HEK293 (cell line): ENCODE measurements around the gene AGO1.

ENCODE experiments used
- FEZF1 ChIP-seq: fragments of 450-650 bp; formaldehyde crosslinking; IDR thresholded peaks from 2 replicates; pipeline ENCODE4 v1.5.1; 2016; ENCODE audit warnings: missing biosample characterization, missing genetic modification characterization
- HOXD13 ChIP-seq: sonication (generic); formaldehyde crosslinking; IDR thresholded peaks from 2 replicates; pipeline ENCODE4 v1.8.0; 2022; ENCODE audit warnings: missing genetic modification reagents, borderline replicate concordance
- IKZF3 ChIP-seq: fragments of 450-650 bp; IDR thresholded peaks from 2 replicates; pipeline ENCODE4 v1.5.0; 2018; ENCODE audit warnings: missing biosample characterization, mild to moderate bottlenecking, missing genetic modification characterization, moderate library complexity
- KLF1 ChIP-seq: fragments of 450-650 bp; formaldehyde crosslinking; IDR thresholded peaks from 2 replicates; pipeline ENCODE4 v1.5.1; 2016; ENCODE audit warnings: missing biosample characterization, missing genetic modification characterization
- KLF7 ChIP-seq: fragments of 450-650 bp; formaldehyde crosslinking; IDR thresholded peaks from 2 replicates; pipeline ENCODE4 v1.5.1; 2016; ENCODE audit warnings: missing biosample characterization, missing genetic modification characterization, borderline replicate concordance
- KLF9 ChIP-seq: fragments of 450-650 bp; formaldehyde crosslinking; IDR thresholded peaks from 2 replicates; pipeline ENCODE4 v1.5.1; 2016; ENCODE audit warnings: missing biosample characterization, missing genetic modification characterization, low read depth
- SCRT2 ChIP-seq: fragments of 450-650 bp; formaldehyde crosslinking; IDR thresholded peaks from 2 replicates; pipeline ENCODE4 v1.5.1; 2016; ENCODE audit warnings: missing biosample characterization, missing genetic modification characterization
- TCF7L2 ChIP-seq: IDR thresholded peaks from 2 replicates; pipeline ENCODE4 v1.6.1; 2011; ENCODE audit warnings: low read depth, mild to moderate bottlenecking, inconsistent platforms, low read length, moderate library complexity, borderline replicate concordance
- ZFP69B ChIP-seq: fragments of 450-650 bp; formaldehyde crosslinking; IDR thresholded peaks from 2 replicates; pipeline ENCODE4 v1.5.1; 2016; ENCODE audit warnings: missing biosample characterization, missing genetic modification characterization
- ZNF112 ChIP-seq: fragments of 450-650 bp; formaldehyde crosslinking; IDR thresholded peaks from 2 replicates; pipeline ENCODE4 v1.5.0; 2017; ENCODE audit warnings: missing biosample characterization, missing genetic modification characterization
- ZNF16 ChIP-seq: fragments of 450-650 bp; formaldehyde crosslinking; IDR thresholded peaks from 2 replicates; pipeline ENCODE4 v1.5.1; 2016; ENCODE audit warnings: low read depth, missing biosample characterization, missing genetic modification characterization
- ZNF2 ChIP-seq: fragments of 450-650 bp; formaldehyde crosslinking; IDR thresholded peaks from 2 replicates; pipeline ENCODE4 v1.5.1; 2016; ENCODE audit warnings: missing biosample characterization, missing genetic modification characterization
- ZNF221 ChIP-seq: fragments of 450-650 bp; formaldehyde crosslinking; IDR thresholded peaks from 2 replicates; pipeline ENCODE4 v1.5.1; 2017; ENCODE audit warnings: missing biosample characterization, missing genetic modification characterization, borderline replicate concordance
- ZNF302 ChIP-seq: fragments of 450-650 bp; formaldehyde crosslinking; IDR thresholded peaks from 2 replicates; pipeline ENCODE4 v1.5.1; 2016; ENCODE audit warnings: missing biosample characterization, missing genetic modification characterization, low read depth
- ZNF404 ChIP-seq: fragments of 450-650 bp; formaldehyde crosslinking; IDR thresholded peaks from 2 replicates; pipeline ENCODE4 v1.5.1; 2017; ENCODE audit warnings: missing biosample characterization, missing genetic modification characterization
- ZNF416 ChIP-seq: fragments of 450-650 bp; formaldehyde crosslinking; IDR thresholded peaks from 2 replicates; pipeline ENCODE4 v1.5.1; 2016; ENCODE audit warnings: missing biosample characterization, missing genetic modification characterization
- ZNF473 ChIP-seq: fragments of 450-650 bp; formaldehyde crosslinking; IDR thresholded peaks from 2 replicates; pipeline ENCODE4 v1.5.1; 2017; ENCODE audit warnings: missing biosample characterization, missing genetic modification characterization
- ZNF48 ChIP-seq: fragments of 450-650 bp; formaldehyde crosslinking; IDR thresholded peaks from 2 replicates; pipeline ENCODE4 v1.5.1; 2016; ENCODE audit warnings: missing biosample characterization, missing genetic modification characterization
- ZNF544 ChIP-seq: fragments of 450-650 bp; formaldehyde crosslinking; IDR thresholded peaks from 2 replicates; pipeline ENCODE4 v1.5.0; 2017; ENCODE audit warnings: missing biosample characterization, missing genetic modification characterization
- ZNF555 ChIP-seq: fragments of 450-650 bp; formaldehyde crosslinking; conservative IDR thresholded peaks from 2 replicates; pipeline ENCODE4 v1.5.1; 2017; ENCODE audit warnings: missing biosample characterization, mild to moderate bottlenecking, missing genetic modification characterization, inconsistent platforms
- ZNF571 ChIP-seq: fragments of 450-650 bp; formaldehyde crosslinking; IDR thresholded peaks from 2 replicates; pipeline ENCODE4 v1.5.0; 2017; ENCODE audit warnings: missing biosample characterization, missing genetic modification characterization
- ZNF585B ChIP-seq: fragments of 450-650 bp; formaldehyde crosslinking; IDR thresholded peaks from 2 replicates; pipeline ENCODE4 v1.5.1; 2016; ENCODE audit warnings: missing biosample characterization, missing genetic modification characterization
- ZNF670 ChIP-seq: fragments of 450-650 bp; formaldehyde crosslinking; IDR thresholded peaks from 2 replicates; pipeline ENCODE4 v1.5.1; 2016; ENCODE audit warnings: missing biosample characterization, missing genetic modification characterization, low read depth
- ZNF707 ChIP-seq: fragments of 450-650 bp; formaldehyde crosslinking; IDR thresholded peaks from 2 replicates; pipeline ENCODE4 v1.5.1; 2016; ENCODE audit warnings: missing biosample characterization, missing genetic modification characterization
- ZNF776 ChIP-seq: fragments of 450-650 bp; formaldehyde crosslinking; IDR thresholded peaks from 2 replicates; pipeline ENCODE4 v1.5.0; 2017; ENCODE audit warnings: missing biosample characterization, missing genetic modification characterization, borderline replicate concordance
- ZSCAN23 ChIP-seq: fragments of 450-650 bp; formaldehyde crosslinking; IDR thresholded peaks from 2 replicates; pipeline ENCODE4 v1.5.1; 2016; ENCODE audit warnings: missing biosample characterization, missing genetic modification characterization
- ZSCAN30 ChIP-seq: fragments of 450-650 bp; IDR thresholded peaks from 2 replicates; pipeline ENCODE4 v1.5.1; 2018; ENCODE audit warnings: missing biosample characterization, mild to moderate bottlenecking, missing genetic modification characterization, moderate library complexity
- TF ChIP-seq, protein P1 (sequence below): fragments of 450-650 bp; formaldehyde crosslinking; IDR thresholded peaks from 2 replicates; pipeline ENCODE4 v1.5.1; 2016; ENCODE audit warnings: missing biosample characterization, missing genetic modification characterization
- TF ChIP-seq, protein P2 (sequence below): fragments of 450-650 bp; formaldehyde crosslinking; IDR thresholded peaks from 2 replicates; pipeline ENCODE4 v1.5.1; 2016; ENCODE audit warnings: missing biosample characterization, missing genetic modification characterization
- TF ChIP-seq, protein P3 (sequence below): fragments of 450-650 bp; formaldehyde crosslinking; IDR thresholded peaks from 2 replicates; pipeline ENCODE4 v1.5.1; 2016; ENCODE audit warnings: missing biosample characterization, missing genetic modification characterization
- TF ChIP-seq, protein P4 (sequence below): fragments of 450-650 bp; formaldehyde crosslinking; IDR thresholded peaks from 2 replicates; pipeline ENCODE4 v1.5.1; 2016; ENCODE audit warnings: missing biosample characterization, missing genetic modification characterization
- TF ChIP-seq, protein P5 (sequence below): fragments of 450-650 bp; formaldehyde crosslinking; IDR thresholded peaks from 2 replicates; pipeline ENCODE4 v1.5.1; 2016; ENCODE audit warnings: missing biosample characterization, missing genetic modification characterization

The AGO1 gene

DNA sequence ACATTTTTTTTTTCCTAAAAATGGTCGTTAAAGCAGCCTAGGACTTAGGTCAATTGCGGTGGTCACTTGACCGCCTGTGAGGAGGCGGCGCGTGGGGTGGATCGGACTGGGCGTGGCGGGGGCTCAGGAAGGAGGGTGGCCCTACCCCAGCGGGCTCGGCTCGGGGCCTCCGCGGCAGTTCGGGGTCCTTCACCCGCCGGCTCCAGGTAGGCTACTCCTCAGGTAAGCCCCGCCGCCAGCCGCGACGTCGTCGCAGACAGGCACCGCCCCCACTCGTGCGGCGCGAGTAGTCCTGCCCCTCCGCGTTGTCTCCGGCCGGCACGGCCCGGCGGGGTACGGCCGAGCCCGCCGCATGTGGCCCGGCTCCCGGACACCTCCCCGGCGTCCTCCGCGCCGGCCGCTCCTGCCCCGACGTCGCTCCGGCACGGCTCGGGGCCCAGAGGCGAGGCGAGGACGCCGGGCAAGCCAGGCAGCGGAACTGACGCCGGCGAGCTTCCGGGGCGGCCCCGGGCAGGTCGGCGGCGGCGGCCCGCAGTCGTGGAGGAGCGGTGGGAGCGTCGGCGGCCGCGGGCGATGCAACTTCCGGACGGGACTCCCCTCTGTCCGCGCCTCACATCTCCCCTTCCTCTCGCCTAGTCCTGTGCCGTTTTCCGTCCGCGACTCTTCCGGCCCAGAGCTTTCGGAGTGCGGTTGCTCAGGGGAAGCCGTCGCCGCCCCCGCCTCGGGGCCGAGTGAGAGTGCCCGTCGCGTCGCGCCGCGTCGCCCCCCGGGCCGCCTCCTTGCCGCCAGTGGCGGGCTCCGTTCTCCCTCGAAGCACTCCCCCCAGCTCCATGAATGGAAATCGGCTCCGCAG, 47.8 kb downstream of the AGO1 start, which contains the start of gene AGO3 (continued):
- TF ChIP-seq, protein P1, sequence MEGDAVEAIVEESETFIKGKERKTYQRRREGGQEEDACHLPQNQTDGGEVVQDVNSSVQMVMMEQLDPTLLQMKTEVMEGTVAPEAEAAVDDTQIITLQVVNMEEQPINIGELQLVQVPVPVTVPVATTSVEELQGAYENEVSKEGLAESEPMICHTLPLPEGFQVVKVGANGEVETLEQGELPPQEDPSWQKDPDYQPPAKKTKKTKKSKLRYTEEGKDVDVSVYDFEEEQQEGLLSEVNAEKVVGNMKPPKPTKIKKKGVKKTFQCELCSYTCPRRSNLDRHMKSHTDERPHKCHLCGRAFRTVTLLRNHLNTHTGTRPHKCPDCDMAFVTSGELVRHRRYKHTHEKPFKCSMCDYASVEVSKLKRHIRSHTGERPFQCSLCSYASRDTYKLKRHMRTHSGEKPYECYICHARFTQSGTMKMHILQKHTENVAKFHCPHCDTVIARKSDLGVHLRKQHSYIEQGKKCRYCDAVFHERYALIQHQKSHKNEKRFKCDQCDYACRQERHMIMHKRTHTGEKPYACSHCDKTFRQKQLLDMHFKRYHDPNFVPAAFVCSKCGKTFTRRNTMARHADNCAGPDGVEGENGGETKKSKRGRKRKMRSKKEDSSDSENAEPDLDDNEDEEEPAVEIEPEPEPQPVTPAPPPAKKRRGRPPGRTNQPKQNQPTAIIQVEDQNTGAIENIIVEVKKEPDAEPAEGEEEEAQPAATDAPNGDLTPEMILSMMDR (tag by site-specific recombination): peak; percentile 24; the same call in 1 of the 2 replicates
- TF ChIP-seq ZNF473 (no peak), ZNF16 (tag by site-specific recombination) (no peak), ZSCAN23 (tag by site-specific recombination) (no peak), ZNF571 (tag by site-specific recombination) (no peak), KLF7 (tag by site-specific recombination) (peak; percentile 80), FEZF1 (peak; percentile 84), ZNF302 (no peak), ZNF544 (tag by site-specific recombination) (no peak), ZNF585B (no peak), TCF7L2 (no peak), KLF9 (tag by site-specific recombination) (peak; percentile 87), ZNF670 (tag by site-specific recombination) (no peak), ZSCAN30 (peak; percentile 80), ZNF416 (tag by site-specific recombination) (no peak), ZFP69B (tag by site-specific recombination) (no peak; the same call in 1 of the 2 replicates), IKZF3 (tag by site-specific recombination) (peak; percentile 3; the same call in 1 of the 2 replicates), ZNF555 (no peak), ZNF404 (tag by site-specific recombination) (no peak), ZNF221 (no peak), ZNF112 (tag by site-specific recombination) (no peak), ZNF2 (no peak; the same call in 1 of the 2 replicates), HOXD13 (CRISPR knock-in tag) (no peak), ZNF707 (tag by site-specific recombination) (no peak), KLF1 (peak; percentile 70), ZNF48 (tag by site-specific recombination) (no peak), ZNF776 (no peak), SCRT2 (tag by site-specific recombination) (0 out of 2 replicates have a peak, but pooled peaks have one; percentile 23)
- TF ChIP-seq, protein P2, sequence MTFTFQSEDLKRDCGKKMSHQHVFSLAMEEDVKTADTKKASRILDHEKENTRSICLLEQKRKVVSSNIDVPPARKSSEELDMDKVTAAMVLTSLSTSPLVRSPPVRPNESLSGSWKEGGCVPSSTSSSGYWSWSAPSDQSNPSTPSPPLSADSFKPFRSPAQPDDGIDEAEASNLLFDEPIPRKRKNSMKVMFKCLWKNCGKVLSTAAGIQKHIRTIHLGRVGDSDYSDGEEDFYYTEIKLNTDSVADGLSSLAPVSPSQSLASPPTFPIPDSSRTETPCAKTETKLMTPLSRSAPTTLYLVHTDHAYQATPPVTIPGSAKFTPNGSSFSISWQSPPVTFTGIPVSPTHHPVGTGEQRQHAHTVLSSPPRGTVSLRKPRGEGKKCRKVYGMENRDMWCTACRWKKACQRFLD (tag by site-specific recombination): no peak
- TF ChIP-seq, protein P3, sequence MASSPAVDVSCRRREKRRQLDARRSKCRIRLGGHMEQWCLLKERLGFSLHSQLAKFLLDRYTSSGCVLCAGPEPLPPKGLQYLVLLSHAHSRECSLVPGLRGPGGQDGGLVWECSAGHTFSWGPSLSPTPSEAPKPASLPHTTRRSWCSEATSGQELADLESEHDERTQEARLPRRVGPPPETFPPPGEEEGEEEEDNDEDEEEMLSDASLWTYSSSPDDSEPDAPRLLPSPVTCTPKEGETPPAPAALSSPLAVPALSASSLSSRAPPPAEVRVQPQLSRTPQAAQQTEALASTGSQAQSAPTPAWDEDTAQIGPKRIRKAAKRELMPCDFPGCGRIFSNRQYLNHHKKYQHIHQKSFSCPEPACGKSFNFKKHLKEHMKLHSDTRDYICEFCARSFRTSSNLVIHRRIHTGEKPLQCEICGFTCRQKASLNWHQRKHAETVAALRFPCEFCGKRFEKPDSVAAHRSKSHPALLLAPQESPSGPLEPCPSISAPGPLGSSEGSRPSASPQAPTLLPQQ (tag by site-specific recombination): peak; percentile 28; the same call in 1 of the 2 replicates
- TF ChIP-seq, protein P4, sequence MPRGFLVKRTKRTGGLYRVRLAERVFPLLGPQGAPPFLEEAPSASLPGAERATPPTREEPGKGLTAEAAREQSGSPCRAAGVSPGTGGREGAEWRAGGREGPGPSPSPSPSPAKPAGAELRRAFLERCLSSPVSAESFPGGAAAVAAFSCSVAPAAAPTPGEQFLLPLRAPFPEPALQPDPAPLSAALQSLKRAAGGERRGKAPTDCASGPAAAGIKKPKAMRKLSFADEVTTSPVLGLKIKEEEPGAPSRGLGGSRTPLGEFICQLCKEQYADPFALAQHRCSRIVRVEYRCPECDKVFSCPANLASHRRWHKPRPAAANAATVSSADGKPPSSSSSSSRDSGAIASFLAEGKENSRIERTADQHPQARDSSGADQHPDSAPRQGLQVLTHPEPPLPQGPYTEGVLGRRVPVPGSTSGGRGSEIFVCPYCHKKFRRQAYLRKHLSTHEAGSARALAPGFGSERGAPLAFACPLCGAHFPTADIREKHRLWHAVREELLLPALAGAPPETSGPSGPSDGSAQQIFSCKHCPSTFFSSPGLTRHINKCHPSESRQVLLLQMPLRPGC (tag by site-specific recombination): peak; percentile 73
- TF ChIP-seq, protein P5, sequence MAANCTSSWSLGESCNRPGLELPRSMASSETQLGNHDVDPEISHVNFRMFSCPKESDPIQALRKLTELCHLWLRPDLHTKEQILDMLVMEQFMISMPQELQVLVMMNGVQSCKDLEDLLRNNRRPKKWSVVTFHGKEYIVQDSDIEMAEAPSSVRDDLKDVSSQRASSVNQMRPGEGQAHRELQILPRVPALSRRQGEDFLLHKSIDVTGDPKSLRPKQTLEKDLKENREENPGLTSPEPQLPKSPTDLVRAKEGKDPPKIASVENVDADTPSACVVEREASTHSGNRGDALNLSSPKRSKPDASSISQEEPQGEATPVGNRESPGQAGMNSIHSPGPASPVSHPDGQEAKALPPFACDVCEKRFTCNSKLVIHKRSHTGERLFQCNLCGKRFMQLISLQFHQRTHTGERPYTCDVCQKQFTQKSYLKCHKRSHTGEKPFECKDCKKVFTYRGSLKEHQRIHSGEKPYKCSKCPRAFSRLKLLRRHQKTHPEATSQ: peak; percentile 94
